HepG2 (cell line): ENCODE results near the gene MEF2A. TPM values are rescaled to one million over a fixed set of nuclear protein-coding genes. Genes with fewer than 3 reads are reported as not detected.

Experiments
- ATAC-seq: fragments of 200-7000 bp; cut with Tn5 transposase; 3 replicates; pipeline ENCODE4 v1.9.1; 2020; ENCODE audit warnings: mild to moderate bottlenecking, moderate library complexity
- BruUV-seq: library from RNA; stranded (reverse); fragments of 400-500 nt; replicated peaks from 2 replicates; lab custom pipeline; 2021; lab: Mats Ljungman, UMichigan
- CTCF ChIA-PET: fragments of 300-600 bp; formaldehyde crosslinking; extraction: SDS; loops from one replicate; lab custom pipeline; 2021; ENCODE audit warnings: low total read pairs, inconsistent platforms, low intra/inter-chr PET ratio; lab: Yijun Ruan, JAX
- POLR2A ChIA-PET: fragments of 350-600 bp; sonication (Branson Sonifier 250); formaldehyde crosslinking; loops from one replicate; lab custom pipeline; 2020; ENCODE audit warnings: antibody characterized with exemption, inconsistent platforms; lab: Yijun Ruan, JAX
- DNase-seq: peaks from one replicate; pipeline ENCODE4 v3.0.0-alpha.2; 2015; ENCODE audit warnings: low spot score
- FAIRE-seq: peaks from 3 replicates; lab custom pipeline; 2011; peaks lifted over from hg19 to GRCh38; lab: Jason Lieb, UNC
- H2AFZ ChIP-seq: one replicate; pipeline ENCODE4 v1.6.1; 2011; ENCODE audit warnings: low read length, inconsistent platforms
- H3K27ac ChIP-seq: fragments of 300-600 bp; 3 replicates; pipeline ENCODE4 v1.8.0; 2011; ENCODE audit warnings: mixed run types, mild to moderate bottlenecking, mixed read lengths, low read length, inconsistent platforms; ENCODE audit not compliant: insufficient read depth; ENCODE audit errors: extremely low read length
- H3K27me3 ChIP-seq, 2 experiments: fragments of 200-600 bp in 1 of 2; 2 replicates in 1 of 2; 3 replicates in 1 of 2; pipeline versions ENCODE4 v1.6.0 to v1.8.0; 2011; ENCODE audit warnings: low read length in 2 of 2, mild to moderate bottlenecking in 2 of 2, moderate library complexity in 2 of 2, inconsistent platforms in 1 of 2; ENCODE audit not compliant: insufficient read depth in 2 of 2, control insufficient read depth in 1 of 2
- H3K36me3 ChIP-seq, 2 experiments: fragments of 200-600 bp in 1 of 2; replicated peaks in 1 of 2; 2 replicates in 1 of 2; 3 replicates in 1 of 2; pipeline versions ENCODE4 v1.5.1 to v1.8.0; 2011; ENCODE audit warnings: low read length in 2 of 2, inconsistent platforms in 1 of 2; ENCODE audit not compliant: insufficient read depth in 2 of 2, control insufficient read depth in 1 of 2
- H3K4me1 ChIP-seq: 2 replicates; pipeline ENCODE4 v1.5.1; 2012; ENCODE audit warnings: low read length, inconsistent platforms; ENCODE audit not compliant: insufficient read depth
- H3K4me2 ChIP-seq: 2 replicates; pipeline ENCODE4 v1.6.0; 2011; ENCODE audit warnings: low read depth, low read length, inconsistent platforms
- H3K4me3 ChIP-seq, 3 experiments: fragments of 200-600 bp in 1 of 3; sonication (generic), shearing (Covaris generic) in 1 of 3; replicated peaks in 1 of 3; 2 replicates each; pipeline ENCODE4 v1.5.1; 2011 to 2016; ENCODE audit warnings: low read length in 3 of 3, inconsistent platforms in 2 of 3, low read depth in 2 of 3, mild to moderate bottlenecking in 2 of 3, control low read depth in 1 of 3, mixed read lengths in 1 of 3; ENCODE audit not compliant: insufficient read depth in 1 of 3
- H3K79me2 ChIP-seq: one replicate; pipeline ENCODE4 v1.6.1; 2011; ENCODE audit warnings: low read length, inconsistent platforms; ENCODE audit not compliant: insufficient read depth
- H3K9ac ChIP-seq: 2 replicates; pipeline ENCODE4 v1.6.0; 2011; ENCODE audit warnings: mild to moderate bottlenecking, low read depth, low read length, inconsistent platforms; ENCODE audit not compliant: insufficient read depth
- H3K9me3 ChIP-seq: 2 replicates; pipeline ENCODE4 v1.5.1; 2012; ENCODE audit warnings: mild to moderate bottlenecking, low read length
- H4K20me1 ChIP-seq: 2 replicates; pipeline ENCODE4 v1.6.0; 2011; ENCODE audit warnings: inconsistent platforms, mild to moderate bottlenecking, low read length, moderate library complexity; ENCODE audit not compliant: insufficient read depth
- ELF4 ChIP-seq: sonication (generic); formaldehyde crosslinking; IDR thresholded peaks from 2 replicates; pipeline ENCODE4 v1.5.0; 2020; ENCODE audit warnings: missing genetic modification reagents, mild to moderate bottlenecking, moderate library complexity, borderline replicate concordance
- HHEX ChIP-seq: IDR thresholded peaks from 2 replicates; pipeline ENCODE4 v1.6.1; 2016; ENCODE audit warnings: control low read depth
- MAZ ChIP-seq, 2 experiments: sonication (generic) in 1 of 2; formaldehyde crosslinking in 1 of 2; IDR thresholded peaks; 2 replicates each; pipeline versions ENCODE4 v1.5.0 to v1.6.1; 2012 to 2020; ENCODE audit warnings: low read depth in 2 of 2, mild to moderate bottlenecking in 2 of 2, borderline replicate concordance in 1 of 2, improper control_type of control experiment in 1 of 2, low read length in 1 of 2, missing genetic modification reagents in 1 of 2, moderate library complexity in 1 of 2
- ONECUT2 ChIP-seq: sonication (generic); formaldehyde crosslinking; IDR thresholded peaks from 2 replicates; pipeline ENCODE4 v1.4.0; 2020; ENCODE audit warnings: missing genetic modification reagents
- ZNF282 ChIP-seq: fragments of 450-650 bp; IDR thresholded peaks from 2 replicates; pipeline ENCODE4 v1.6.1; 2018; ENCODE audit not compliant: partially characterized antibody
- ZNF850 ChIP-seq: sonication (generic); formaldehyde crosslinking; conservative IDR thresholded peaks from 2 replicates; pipeline ENCODE4 v1.9.0; 2021; ENCODE audit warnings: mild to moderate bottlenecking, missing genetic modification reagents
- WGBS: methylation state at CpG from one replicate; pipeline ENCODE4 v1.1.6; 2017; ENCODE audit warnings: low lambda C conversion rate; 5-methylcytosine and 5-hydroxymethylcytosine counted together
- in situ Hi-C: cut with HindIII; loops from 2 replicates; pipeline ENCODE4 v1.10.0; 2017; ENCODE audit warnings: low pct_unique_long_range_greater_than_20kb; ENCODE audit not compliant: extremely low pct_ligation_motif_present
- intact Hi-C: fragments of 100-400 bp; cut with micrococcal nuclease; formaldehyde crosslinking; loops from one replicate; pipeline ENCODE4 v1.10.0; 2022; ENCODE audit not compliant: unreplicated experiment
- polyA plus RNA-seq, 8 experiments: library from polyadenylated mRNA; depleted of rRNA in 3 of 8; stranded (reverse) in 7 of 8; unstranded in 1 of 8; fragments of >200 nt; fragmentation: Illumina TruSeq in 4 of 8; extraction: Trizol in 4 of 8; gene quantifications; 2 replicates each; pipeline versions ENCODE4 v1.2.1 to v1.2.3, GENCODE V29; 2011 to 2016; ENCODE audit warnings: low read depth in 4 of 8, missing spikeins in 1 of 8, mixed read lengths in 1 of 8; ENCODE audit not compliant: insufficient read depth in 1 of 8
- total RNA-seq, 5 experiments: library from RNA; depleted of rRNA; stranded (reverse); fragments of >200 nt; fragmentation: Illumina TruSeq; extraction: Trizol; gene quantifications; 2 replicates each; pipeline ENCODE4 v1.2.3, GENCODE V29; 2016; ENCODE audit warnings: low read depth in 1 of 5
- TF ChIP-seq, protein P1 (sequence below): sonication (generic); formaldehyde crosslinking; IDR thresholded peaks from 2 replicates; pipeline ENCODE4 v1.5.0; 2020; ENCODE audit warnings: mild to moderate bottlenecking, missing genetic modification reagents
- TF ChIP-seq, protein P2 (sequence below): sonication (generic); formaldehyde crosslinking; IDR thresholded peaks from 2 replicates; pipeline ENCODE4 v1.4.0; 2020; ENCODE audit warnings: missing genetic modification reagents, borderline replicate concordance

MEF2A gene
- total and polyA plus RNA-seq, 2 of the 13 experiments (the other 11 are each of a cell fraction or from before 2014, with no cell fraction given): 15.2 to 24.4 TPM

DNA sequence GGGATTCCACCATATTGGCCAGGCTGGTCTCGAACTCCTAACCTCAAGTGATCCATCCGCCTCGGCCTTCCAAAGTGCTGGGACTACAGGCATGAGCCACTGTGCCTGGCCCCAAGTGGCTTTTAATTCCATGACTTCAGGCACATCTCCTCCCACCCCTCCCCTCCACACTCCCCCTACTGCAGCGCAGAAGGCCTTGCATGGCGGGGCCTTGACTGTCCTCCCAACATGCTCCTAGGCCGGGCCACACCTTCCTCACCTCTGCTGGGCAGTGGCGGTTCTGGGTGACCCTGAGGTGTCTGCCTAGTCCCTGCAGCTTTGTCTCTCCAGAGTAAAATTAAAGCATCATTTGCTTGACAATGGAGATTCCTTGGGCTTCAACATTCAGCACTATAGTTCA lies 160.5 kb downstream of the MEF2A start:
- TF ChIP-seq ONECUT2 (CRISPR knock-in tag): no peak
- no TSS peak for BruUV-seq
- Histone ChIP-seq H3K4me3 (no peak overlapping the region), H3K79me2 (no peaks in the 10 kb centered on the region), H3K36me3 (peaks cover 0 to 12% of the 10 kb centered on the region in 2 experiments; a peak in 2 of 5 replicates), H3K4me2 (no peak overlapping the region), H4K20me1 (no peaks in the 10 kb centered on the region), H3K4me1 (peaks cover 23% of the 10 kb centered on the region), H3K27ac (no peak overlapping the region), H3K27me3 (no peaks in the 10 kb centered on the region), H3K9ac (no peak overlapping the region), H3K9me3 (no peaks in the 10 kb centered on the region), H2AFZ (no peak overlapping the region)
- DNase-seq (no peak), ATAC-seq (no peak), FAIRE-seq (no peak)
- WGBS: 89% methylated on average over 7 of the region's 7 CpGs
- in situ Hi-C loops: no loop called here
- intact Hi-C loops: no loop called here
- ChIA-PET CTCF (no interaction called here), POLR2A (no interaction called here)

DNA sequence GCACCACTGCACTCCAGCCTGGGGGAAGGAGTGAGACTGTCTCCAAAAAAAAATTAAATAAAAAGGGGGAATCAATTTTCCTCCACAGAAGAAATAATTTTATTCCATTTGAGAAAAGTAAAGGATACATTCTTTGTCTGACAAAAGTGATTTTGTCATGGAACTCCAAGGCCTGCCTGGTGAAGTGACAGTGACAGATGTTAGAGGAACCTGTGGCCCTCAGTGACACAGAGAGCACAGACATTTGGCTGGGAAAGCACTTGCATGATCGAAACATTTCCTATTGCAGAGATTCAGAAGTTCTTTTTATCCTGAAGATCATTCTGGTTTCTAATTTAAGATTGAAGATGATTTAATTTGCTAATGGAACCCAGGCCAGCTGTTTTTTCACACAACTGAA lies 161.5 kb downstream of the MEF2A start:
- in situ Hi-C loops (no loop called here), intact Hi-C loops (no loop called here)
- Histone ChIP-seq H2AFZ (no peak overlapping the region), H3K4me2 (no peak overlapping the region), H3K9ac (no peak overlapping the region), H3K27ac (no peak overlapping the region), H3K9me3 (no peaks in the 10 kb centered on the region), H3K79me2 (no peaks in the 10 kb centered on the region), H3K36me3 (peaks cover 0 to 12% of the 10 kb centered on the region in 2 experiments; a peak in 2 of 5 replicates), H3K4me3 (no peak overlapping the region), H3K4me1 (peaks cover 28% of the 10 kb centered on the region), H4K20me1 (no peaks in the 10 kb centered on the region), H3K27me3 (no peaks in the 10 kb centered on the region)
- CTCF ChIA-PET: no interaction called here
- POLR2A ChIA-PET: no interaction called here
- BruUV-seq: no TSS peak
- FAIRE-seq (no peak), DNase-seq (no peak), ATAC-seq (no peak)
- WGBS: 93% methylated on average over 1 of the region's 1 CpG
- TF ChIP-seq ZNF850 (CRISPR knock-in tag) (no peak), MAZ (IDR thresholded peaks at IDR 0.05; ENCODE audit: borderline replicate concordance, low read depth, low read length) (no peak), MAZ (CRISPR knock-in tag; IDR thresholded peaks at IDR 0.05; ENCODE audit: low read depth) (no peak), HHEX (CRISPR knock-in tag) (no peak), ZNF282 (no peak), ELF4 (CRISPR knock-in tag) (no peak)
- TF ChIP-seq, protein P1, sequence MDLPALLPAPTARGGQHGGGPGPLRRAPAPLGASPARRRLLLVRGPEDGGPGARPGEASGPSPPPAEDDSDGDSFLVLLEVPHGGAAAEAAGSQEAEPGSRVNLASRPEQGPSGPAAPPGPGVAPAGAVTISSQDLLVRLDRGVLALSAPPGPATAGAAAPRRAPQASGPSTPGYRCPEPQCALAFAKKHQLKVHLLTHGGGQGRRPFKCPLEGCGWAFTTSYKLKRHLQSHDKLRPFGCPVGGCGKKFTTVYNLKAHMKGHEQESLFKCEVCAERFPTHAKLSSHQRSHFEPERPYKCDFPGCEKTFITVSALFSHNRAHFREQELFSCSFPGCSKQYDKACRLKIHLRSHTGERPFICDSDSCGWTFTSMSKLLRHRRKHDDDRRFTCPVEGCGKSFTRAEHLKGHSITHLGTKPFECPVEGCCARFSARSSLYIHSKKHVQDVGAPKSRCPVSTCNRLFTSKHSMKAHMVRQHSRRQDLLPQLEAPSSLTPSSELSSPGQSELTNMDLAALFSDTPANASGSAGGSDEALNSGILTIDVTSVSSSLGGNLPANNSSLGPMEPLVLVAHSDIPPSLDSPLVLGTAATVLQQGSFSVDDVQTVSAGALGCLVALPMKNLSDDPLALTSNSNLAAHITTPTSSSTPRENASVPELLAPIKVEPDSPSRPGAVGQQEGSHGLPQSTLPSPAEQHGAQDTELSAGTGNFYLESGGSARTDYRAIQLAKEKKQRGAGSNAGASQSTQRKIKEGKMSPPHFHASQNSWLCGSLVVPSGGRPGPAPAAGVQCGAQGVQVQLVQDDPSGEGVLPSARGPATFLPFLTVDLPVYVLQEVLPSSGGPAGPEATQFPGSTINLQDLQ (CRISPR knock-in tag): no peak
- TF ChIP-seq, protein P2, sequence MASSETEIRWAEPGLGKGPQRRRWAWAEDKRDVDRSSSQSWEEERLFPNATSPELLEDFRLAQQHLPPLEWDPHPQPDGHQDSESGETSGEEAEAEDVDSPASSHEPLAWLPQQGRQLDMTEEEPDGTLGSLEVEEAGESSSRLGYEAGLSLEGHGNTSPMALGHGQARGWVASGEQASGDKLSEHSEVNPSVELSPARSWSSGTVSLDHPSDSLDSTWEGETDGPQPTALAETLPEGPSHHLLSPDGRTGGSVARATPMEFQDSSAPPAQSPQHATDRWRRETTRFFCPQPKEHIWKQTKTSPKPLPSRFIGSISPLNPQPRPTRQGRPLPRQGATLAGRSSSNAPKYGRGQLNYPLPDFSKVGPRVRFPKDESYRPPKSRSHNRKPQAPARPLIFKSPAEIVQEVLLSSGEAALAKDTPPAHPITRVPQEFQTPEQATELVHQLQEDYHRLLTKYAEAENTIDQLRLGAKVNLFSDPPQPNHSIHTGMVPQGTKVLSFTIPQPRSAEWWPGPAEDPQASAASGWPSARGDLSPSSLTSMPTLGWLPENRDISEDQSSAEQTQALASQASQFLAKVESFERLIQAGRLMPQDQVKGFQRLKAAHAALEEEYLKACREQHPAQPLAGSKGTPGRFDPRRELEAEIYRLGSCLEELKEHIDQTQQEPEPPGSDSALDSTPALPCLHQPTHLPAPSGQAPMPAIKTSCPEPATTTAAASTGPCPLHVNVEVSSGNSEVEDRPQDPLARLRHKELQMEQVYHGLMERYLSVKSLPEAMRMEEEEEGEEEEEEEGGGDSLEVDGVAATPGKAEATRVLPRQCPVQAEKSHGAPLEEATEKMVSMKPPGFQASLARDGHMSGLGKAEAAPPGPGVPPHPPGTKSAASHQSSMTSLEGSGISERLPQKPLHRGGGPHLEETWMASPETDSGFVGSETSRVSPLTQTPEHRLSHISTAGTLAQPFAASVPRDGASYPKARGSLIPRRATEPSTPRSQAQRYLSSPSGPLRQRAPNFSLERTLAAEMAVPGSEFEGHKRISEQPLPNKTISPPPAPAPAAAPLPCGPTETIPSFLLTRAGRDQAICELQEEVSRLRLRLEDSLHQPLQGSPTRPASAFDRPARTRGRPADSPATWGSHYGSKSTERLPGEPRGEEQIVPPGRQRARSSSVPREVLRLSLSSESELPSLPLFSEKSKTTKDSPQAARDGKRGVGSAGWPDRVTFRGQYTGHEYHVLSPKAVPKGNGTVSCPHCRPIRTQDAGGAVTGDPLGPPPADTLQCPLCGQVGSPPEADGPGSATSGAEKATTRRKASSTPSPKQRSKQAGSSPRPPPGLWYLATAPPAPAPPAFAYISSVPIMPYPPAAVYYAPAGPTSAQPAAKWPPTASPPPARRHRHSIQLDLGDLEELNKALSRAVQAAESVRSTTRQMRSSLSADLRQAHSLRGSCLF (CRISPR knock-in tag): no peak
